Measurements from ENCODE around the gene POLR1E.

DNA sequence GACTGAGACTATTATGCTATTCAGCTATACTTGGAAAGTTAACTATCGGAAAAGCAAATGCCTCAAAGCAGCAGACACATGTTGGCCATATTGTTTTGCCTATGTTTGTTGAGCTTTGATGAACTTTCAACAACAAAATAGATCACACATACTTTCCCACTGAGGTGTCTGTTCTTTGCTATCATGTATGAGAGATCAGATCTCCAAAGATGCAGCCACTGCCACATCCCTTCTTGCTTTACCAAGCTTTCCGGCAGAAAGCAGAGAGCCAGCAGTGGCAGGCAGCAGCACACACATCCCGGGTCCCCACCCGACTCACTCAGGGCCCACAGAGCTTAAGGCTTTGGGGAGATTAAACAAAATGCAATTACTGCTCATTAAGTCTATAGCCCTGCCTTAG, 39.3 kb upstream of the POLR1E start:
- TF ChIP-seq CTCF (IDR thresholded peaks at IDR 0.05; ENCODE audit: low read depth, low read length, poor library complexity, severe bottlenecking) (no peak), EZH2phosphoT487 (IDR thresholded peaks at IDR 0.05; ENCODE audit: borderline replicate concordance, low read length) (no peak)
